MG63 (cell line): ENCODE measurements around the gene MCOLN2. TPM values are rescaled to one million over a fixed set of nuclear protein-coding genes. Genes with fewer than 3 reads are reported as not detected.

Source experiments
- DNase-seq: peaks from one replicate; pipeline ENCODE4 v3.0.0-alpha.2; 2020
- H3K27me3 ChIP-seq: fragments of 250-450 bp; sonication (Bioruptor Pico); 2 replicates; pipeline ENCODE4 v1.5.1; 2020; ENCODE audit warnings: mild to moderate bottlenecking, moderate library complexity
- H3K36me3 ChIP-seq: fragments of 250-450 bp; sonication (Bioruptor Pico); 2 replicates; pipeline ENCODE4 v1.5.1; 2020; ENCODE audit warnings: mild to moderate bottlenecking, moderate library complexity
- H3K4me3 ChIP-seq: fragments of 250-450 bp; sonication (Bioruptor Pico); 2 replicates; pipeline ENCODE4 v1.5.1; 2020; ENCODE audit warnings: mild to moderate bottlenecking, moderate library complexity
- H3K9me3 ChIP-seq: fragments of 250-450 bp; sonication (Bioruptor Pico); 2 replicates; pipeline ENCODE4 v1.5.1; 2020; ENCODE audit warnings: mild to moderate bottlenecking, moderate library complexity
- total RNA-seq: library from RNA; depleted of rRNA; stranded (reverse); fragments of >200 nt; shearing (Covaris generic); gene quantifications from 2 replicates; pipeline ENCODE4 v1.2.3, GENCODE V29; 2014; ENCODE audit warnings: low replicate concordance; rRNA removed

Gene MCOLN2
- total RNA-seq, 1 experiment from 2014 or later = 2.8 TPM

DNA sequence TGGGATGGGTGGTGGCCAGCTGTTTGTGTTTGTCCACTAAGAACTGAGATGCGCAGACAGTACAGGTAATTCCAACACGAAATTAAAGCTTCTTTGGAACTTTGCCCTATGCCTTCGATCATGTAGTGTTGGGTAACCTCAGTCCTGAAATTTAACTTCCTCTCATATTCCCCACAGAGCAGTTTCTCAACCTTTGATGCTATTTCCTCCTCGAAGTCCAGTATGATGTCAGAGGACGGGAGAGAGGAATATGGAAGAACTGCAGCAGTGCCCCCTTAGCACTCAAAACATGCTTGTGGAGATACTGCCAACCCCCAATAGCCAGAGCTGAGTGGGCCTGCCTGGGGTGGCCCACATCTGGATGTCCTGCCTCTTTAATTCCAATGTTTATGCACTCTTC, 107.5 kb downstream of the MCOLN2 start:
- DNase-seq = no peak
- H3K27me3 ChIP-seq = peaks cover 10% of the 10 kb centered on the region
- H3K36me3 ChIP-seq = no peaks in the 10 kb centered on the region
- no peak overlapping the region for H3K4me3 ChIP-seq
- no peaks in the 10 kb centered on the region for H3K9me3 ChIP-seq

DNA sequence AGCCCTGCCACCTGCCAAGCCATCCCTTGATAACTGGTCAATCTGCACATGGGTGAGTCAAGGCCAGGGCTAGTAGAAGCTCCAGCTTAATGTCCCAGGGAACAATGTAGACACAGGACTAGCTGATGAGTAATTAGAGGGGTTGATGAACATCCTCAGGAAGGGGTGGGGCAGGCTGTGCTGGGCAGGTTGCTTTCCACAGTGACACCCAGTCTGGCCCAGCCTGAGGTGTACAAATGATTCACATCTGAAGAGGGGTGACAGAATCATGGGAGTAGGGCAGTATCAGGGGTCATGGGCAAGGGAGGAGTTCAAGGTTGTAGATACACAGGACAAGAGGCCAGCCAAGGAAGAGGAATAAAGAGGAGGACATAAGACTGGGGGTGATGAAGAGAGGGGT, 108.2 kb downstream of the MCOLN2 start:
- Histone ChIP-seq H3K9me3 (no peaks in the 10 kb centered on the region), H3K4me3 (no peak overlapping the region), H3K36me3 (no peaks in the 10 kb centered on the region), H3K27me3 (peaks cover 10% of the 10 kb centered on the region)
- no peak for DNase-seq

DNA sequence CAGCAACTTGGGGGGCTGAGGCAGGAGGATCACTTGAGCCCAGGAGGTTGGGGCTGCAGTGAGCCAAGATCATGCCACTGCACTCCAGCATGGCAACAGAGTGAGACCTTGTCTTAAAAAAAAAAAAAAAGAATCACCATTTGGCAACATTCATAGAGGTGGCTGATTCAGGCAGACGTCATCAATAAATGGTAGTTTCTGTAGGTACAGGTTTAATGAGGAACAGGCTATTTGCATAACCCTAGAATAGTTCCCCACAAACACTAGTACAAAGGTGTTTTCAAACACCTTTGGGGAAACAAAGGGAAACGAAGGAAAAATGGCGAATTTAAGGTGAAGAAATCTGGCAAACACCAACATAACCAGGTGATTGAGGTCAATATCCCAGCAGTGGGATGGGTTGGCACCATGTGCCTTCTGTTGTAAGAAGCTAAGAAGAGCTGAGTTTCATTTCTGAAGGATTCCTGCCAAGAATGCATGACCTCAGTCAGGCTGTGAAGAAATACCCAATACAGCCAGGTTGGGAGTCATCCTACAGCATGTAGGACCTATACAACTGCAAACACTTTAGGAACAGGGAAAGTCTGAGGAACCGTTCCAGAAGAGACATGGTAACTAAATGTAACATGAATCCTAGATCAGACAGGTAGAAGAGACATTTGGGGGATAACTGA, 109.5 kb downstream of the MCOLN2 start:
- peaks cover 3% of the 10 kb centered on the region; the same call in 1 of the 2 replicates for H3K27me3 ChIP-seq
- peak; percentile 38 for DNase-seq

DNA sequence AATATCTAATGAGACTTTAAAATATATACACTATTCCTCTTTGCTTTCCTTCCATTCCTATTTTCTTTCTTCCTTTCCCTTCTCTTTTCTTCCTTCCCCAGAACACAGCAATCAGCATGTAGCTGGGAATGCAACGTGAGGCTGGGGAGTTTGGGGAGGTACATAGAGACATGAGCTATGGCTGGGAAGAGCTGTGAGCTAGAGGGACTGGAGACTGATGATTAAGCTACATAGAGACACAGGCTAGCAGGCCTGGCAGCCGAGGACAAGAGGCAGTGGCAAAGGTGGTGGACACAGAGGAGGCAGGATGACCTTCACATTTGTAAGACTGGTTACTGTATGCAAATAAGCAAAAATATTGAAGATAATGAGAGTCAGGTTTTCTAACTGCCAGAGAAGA, 111.4 kb downstream of the MCOLN2 start:
- no peak for DNase-seq
- no peaks in the 10 kb centered on the region for H3K27me3 ChIP-seq

More for the DNA sequence above, 109.5 kb downstream of the MCOLN2 start:
- Histone ChIP-seq H3K36me3 (no peaks in the 10 kb centered on the region), H3K4me3 (no peak overlapping the region), H3K9me3 (no peaks in the 10 kb centered on the region)

DNA sequence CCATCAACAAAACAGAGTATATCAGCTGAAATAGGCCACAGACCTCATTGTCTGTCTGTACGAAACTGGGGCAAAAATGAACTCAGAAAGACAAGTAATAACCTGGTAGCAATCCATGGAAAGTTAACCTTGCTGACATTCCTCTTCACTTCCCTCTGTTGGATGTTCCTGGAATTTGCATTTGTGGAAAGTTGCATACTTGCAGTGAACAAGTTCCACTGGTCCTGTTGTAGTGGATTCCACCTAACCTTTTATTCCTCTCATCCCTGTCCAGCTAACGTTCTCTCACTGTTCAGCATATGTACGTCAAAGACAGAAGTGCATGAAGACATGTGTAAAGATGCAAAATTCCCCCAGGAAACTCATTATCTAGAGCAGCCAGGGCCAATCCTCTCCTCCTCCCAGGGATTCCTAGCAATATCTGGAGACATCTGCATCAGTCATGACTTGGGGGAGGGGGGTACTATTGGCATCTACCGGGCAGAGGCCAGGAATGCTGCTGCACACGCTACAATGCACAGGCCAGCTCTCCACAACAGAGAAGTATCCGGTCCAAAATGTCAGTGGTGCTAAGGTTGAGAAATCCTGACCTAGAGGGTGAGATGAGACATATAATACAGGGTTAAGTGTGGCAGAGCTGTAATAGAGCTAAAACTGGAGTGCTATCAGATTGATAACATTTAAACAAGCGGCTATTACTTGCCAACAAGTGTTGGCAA, 112.1 kb downstream of the MCOLN2 start:
- Histone ChIP-seq H3K27me3 (no peaks in the 10 kb centered on the region), H3K36me3 (no peaks in the 10 kb centered on the region), H3K4me3 (no peak overlapping the region), H3K9me3 (peaks cover 5% of the 10 kb centered on the region; the same call in 1 of the 2 replicates)
- no peak for DNase-seq

More for the DNA sequence above, 111.4 kb downstream of the MCOLN2 start:
- Histone ChIP-seq H3K9me3 (peaks cover 5% of the 10 kb centered on the region; the same call in 1 of the 2 replicates), H3K4me3 (no peak overlapping the region), H3K36me3 (no peaks in the 10 kb centered on the region)

DNA sequence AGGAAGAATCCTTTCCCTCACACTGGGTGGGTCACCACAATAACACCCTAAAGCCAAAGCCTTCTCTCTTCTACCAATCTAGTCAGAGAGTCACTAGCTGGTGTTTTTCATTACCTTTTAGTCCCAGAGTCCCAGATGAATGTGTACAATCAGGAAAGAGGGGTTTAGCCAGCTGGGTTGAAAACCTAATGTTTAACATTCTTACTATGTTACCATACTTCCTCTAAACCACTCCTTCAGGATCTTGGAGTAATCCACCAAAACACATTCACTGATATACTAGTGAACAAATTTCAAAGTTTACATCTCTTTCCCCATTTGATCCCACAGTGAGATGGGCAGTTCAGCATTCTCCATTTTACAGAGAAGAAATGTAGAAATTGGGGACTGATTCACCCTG, 113.6 kb downstream of the MCOLN2 start:
- Histone ChIP-seq H3K4me3 (no peak overlapping the region), H3K36me3 (no peaks in the 10 kb centered on the region), H3K9me3 (peaks cover 5% of the 10 kb centered on the region; the same call in 1 of the 2 replicates), H3K27me3 (no peaks in the 10 kb centered on the region)
- no peak for DNase-seq

DNA sequence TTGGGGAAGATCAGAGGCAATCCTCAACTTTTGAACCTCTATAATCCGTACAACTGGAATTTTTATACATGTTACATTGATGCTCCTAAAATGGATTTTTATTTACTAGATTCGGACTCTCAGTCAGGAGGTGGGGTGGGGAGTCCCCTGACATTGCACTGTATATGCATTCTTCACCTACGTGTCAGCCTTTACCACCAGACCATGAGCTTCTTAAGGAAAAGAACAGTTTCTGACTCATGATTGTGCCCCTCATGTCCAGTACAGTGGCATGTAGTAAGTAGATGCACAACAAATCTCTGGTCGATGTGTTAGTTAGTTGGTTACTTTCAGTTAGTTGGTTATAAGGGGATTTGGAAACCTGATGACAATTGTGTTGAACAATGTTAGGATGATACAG, 119.3 kb downstream of the MCOLN2 start:
- Histone ChIP-seq H3K27me3 (no peaks in the 10 kb centered on the region), H3K36me3 (no peaks in the 10 kb centered on the region), H3K9me3 (peaks cover 5% of the 10 kb centered on the region; the same call in 1 of the 2 replicates), H3K4me3 (no peak overlapping the region)
- DNase-seq = no peak

DNA sequence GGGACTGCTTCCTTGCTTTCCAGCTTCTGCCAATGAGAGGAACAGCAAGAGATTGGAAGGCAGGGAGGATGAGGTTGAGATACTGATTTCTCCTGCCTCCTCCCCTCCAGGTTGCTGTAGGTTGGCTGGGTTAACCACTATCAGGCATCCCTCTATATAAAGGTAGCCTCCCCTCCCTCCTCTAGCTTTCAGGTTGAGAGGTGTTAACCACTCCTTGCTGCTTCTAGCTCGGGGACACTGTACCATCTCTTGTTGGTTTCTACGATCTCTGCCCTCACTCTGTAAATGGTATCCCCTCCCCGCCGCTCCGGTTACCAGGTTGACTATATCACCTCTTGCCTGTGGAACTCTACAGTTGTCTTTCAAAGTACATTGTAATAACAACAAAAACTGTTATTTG, 120.6 kb downstream of the MCOLN2 start:
- Histone ChIP-seq H3K9me3 (no peaks in the 10 kb centered on the region), H3K27me3 (no peaks in the 10 kb centered on the region), H3K4me3 (no peak overlapping the region), H3K36me3 (no peaks in the 10 kb centered on the region)
- DNase-seq = no peak

Other genes with a start within 250 kb of the MCOLN2 start
- gene LPAR3, start 103.9 kb downstream of the MCOLN2 start, total RNA-seq = 0.07 and 7.3 TPM in 2 replicates
- 0.35 and 0.82 TPM in 2 replicates for gene MCOLN3, start 51.4 kb upstream of the MCOLN2 start, total RNA-seq
- 1.3 and 2.8 TPM in 2 replicates for gene SYDE2, start 203.9 kb upstream of the MCOLN2 start, total RNA-seq